Prostate gland (tissue), 2 donors: ENCODE measurements around the gene MYCBP2.

Experiments
- POLR2A ChIP-seq: fragments of 450-650 bp; IDR thresholded peaks from one replicate; pipeline ENCODE4 v1.6.1; 2016; ENCODE audit warnings: antibody characterized with exemption, mild to moderate bottlenecking
- TF ChIP-seq, protein P1 (sequence below), 4 experiments: fragments of 200-600 bp in 2 of 4; fragments of 450-650 bp in 2 of 4; sonication (generic) in 2 of 4; IDR thresholded peaks; 1 replicate in 3 of 4; 2 replicates in 1 of 4; pipeline ENCODE4 v1.5.1; 2016 to 2019; ENCODE audit warnings: antibody characterized with exemption in 4 of 4, mild to moderate bottlenecking in 2 of 4, moderate library complexity in 2 of 4

DNA sequence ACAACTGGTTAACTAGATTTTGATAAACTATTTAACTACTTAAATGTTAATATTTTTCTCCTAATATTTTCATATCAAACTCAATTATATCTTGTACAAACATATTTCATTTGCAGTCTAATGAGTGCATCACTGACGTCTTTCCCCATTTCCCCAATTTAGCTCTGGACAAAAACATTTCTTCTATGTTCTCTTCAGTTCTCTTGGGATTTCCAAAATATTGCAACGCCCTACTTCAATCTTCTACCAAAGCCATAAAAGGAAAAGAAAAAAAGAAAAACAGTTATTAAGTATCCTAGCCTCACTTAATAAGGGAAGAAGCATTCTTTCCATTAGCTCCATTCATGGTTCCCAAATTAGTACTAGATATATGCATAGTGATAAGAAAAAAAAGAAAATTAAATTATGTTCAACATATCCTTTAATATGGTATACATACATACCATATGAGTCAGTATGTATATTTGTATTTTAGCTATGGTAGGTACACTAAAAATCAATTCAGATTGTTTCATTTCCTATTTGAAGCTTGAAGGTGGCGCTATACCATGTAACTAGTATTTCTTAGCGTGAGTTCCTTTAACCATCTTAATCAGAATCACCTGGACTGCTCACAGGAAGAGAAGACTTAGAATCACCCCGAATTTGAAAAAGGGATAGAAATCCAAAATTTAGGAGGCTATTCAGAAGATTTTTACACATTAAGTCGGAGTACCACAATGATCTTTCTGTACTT lies 309.8 kb downstream of the MYCBP2 start:
- TF ChIP-seq POLR2A, result no peak
- TF ChIP-seq, protein P1, sequence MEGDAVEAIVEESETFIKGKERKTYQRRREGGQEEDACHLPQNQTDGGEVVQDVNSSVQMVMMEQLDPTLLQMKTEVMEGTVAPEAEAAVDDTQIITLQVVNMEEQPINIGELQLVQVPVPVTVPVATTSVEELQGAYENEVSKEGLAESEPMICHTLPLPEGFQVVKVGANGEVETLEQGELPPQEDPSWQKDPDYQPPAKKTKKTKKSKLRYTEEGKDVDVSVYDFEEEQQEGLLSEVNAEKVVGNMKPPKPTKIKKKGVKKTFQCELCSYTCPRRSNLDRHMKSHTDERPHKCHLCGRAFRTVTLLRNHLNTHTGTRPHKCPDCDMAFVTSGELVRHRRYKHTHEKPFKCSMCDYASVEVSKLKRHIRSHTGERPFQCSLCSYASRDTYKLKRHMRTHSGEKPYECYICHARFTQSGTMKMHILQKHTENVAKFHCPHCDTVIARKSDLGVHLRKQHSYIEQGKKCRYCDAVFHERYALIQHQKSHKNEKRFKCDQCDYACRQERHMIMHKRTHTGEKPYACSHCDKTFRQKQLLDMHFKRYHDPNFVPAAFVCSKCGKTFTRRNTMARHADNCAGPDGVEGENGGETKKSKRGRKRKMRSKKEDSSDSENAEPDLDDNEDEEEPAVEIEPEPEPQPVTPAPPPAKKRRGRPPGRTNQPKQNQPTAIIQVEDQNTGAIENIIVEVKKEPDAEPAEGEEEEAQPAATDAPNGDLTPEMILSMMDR (IDR thresholded peaks at IDR 0.05), result no peak
